ENCODE measurements around the gene CRYBG2. TPM values are rescaled to one million over a fixed set of nuclear protein-coding genes. Genes with fewer than 3 reads are reported as not detected.

The CRYBG2 gene
- total and polyA plus RNA-seq, 2 of the 13 experiments (the other 11 are each of a cell fraction or from before 2014, with no cell fraction given): 1.3 to 2.9 TPM

DNA sequence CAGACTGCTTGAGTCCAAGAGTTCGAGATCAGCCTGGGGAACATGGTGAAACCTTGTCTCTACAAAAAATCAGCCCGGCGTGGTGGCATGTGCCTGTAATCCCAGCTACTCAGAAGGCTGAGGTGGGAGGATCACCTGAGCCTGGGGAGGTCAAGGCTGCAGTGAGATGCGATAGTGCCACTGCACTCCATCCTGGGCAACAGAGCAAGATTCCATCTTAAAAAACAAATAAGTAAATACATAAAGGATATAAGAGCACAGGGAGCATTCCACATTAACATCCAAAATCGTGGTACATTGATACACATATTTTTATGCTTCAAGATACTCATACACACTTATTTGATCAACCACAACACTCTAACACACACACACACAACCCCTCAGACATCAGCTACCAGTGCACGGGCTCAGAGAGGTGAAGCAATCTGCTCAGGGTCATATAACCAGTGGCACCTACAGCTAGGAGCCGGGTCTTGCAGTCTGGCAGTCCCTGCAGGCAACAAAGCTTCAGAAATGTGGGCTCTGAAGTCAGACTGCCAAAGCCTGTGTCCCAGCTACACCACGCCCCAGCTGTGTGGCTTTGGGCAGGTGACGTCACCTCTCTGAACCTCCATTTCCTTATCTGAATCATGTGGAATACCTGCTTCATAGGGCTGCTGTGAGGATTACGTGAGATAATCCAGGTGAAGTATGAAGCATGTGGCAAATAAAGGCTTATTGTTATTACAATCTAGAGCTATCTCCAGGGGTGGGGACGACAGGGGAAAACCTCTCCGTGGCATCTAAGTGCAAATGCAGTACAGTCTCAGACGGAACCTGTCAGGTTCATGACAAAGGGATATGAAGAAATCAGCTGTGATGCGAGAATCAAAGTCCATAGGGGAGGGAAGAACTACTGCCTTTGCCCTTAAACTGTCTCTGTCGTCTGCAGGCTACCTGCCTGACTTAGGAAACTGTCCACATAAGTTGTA, 4.8 kb upstream of the CRYBG2 start (continued):
- TF ChIP-seq, protein P1, sequence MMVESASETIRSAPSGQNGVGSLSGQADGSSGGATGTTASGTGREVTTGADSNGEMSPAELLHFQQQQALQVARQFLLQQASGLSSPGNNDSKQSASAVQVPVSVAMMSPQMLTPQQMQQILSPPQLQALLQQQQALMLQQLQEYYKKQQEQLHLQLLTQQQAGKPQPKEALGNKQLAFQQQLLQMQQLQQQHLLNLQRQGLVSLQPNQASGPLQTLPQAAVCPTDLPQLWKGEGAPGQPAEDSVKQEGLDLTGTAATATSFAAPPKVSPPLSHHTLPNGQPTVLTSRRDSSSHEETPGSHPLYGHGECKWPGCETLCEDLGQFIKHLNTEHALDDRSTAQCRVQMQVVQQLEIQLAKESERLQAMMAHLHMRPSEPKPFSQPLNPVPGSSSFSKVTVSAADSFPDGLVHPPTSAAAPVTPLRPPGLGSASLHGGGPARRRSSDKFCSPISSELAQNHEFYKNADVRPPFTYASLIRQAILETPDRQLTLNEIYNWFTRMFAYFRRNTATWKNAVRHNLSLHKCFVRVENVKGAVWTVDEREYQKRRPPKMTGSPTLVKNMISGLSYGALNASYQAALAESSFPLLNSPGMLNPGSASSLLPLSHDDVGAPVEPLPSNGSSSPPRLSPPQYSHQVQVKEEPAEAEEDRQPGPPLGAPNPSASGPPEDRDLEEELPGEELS (CRISPR knock-in tag; IDR thresholded peaks at IDR 0.05): peak; percentile 9; the same call in 1 of the 2 replicates
- TF ChIP-seq ZNF891 (CRISPR knock-in tag; IDR thresholded peaks at IDR 0.05): no peak
- TF ChIP-seq, protein P2, sequence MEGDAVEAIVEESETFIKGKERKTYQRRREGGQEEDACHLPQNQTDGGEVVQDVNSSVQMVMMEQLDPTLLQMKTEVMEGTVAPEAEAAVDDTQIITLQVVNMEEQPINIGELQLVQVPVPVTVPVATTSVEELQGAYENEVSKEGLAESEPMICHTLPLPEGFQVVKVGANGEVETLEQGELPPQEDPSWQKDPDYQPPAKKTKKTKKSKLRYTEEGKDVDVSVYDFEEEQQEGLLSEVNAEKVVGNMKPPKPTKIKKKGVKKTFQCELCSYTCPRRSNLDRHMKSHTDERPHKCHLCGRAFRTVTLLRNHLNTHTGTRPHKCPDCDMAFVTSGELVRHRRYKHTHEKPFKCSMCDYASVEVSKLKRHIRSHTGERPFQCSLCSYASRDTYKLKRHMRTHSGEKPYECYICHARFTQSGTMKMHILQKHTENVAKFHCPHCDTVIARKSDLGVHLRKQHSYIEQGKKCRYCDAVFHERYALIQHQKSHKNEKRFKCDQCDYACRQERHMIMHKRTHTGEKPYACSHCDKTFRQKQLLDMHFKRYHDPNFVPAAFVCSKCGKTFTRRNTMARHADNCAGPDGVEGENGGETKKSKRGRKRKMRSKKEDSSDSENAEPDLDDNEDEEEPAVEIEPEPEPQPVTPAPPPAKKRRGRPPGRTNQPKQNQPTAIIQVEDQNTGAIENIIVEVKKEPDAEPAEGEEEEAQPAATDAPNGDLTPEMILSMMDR (CRISPR knock-in tag; IDR thresholded peaks at IDR 0.05): peak; percentile 49
- TF ChIP-seq SRSF1 (optimal IDR thresholded peaks at IDR 0.05; ENCODE audit: low read depth, low read length): no peak
- TF ChIP-seq MTA1 (CRISPR knock-in tag; IDR thresholded peaks at IDR 0.05; ENCODE audit: borderline replicate concordance): no peak
- no peak for TF ChIP-seq ZC3H4 (CRISPR knock-in tag; IDR thresholded peaks at IDR 0.05; ENCODE audit: borderline replicate concordance)
- TF ChIP-seq ZNF3 (CRISPR knock-in tag; IDR thresholded peaks at IDR 0.05): no peak
- TF ChIP-seq NAIF1 (CRISPR knock-in tag; IDR thresholded peaks at IDR 0.05; ENCODE audit: borderline replicate concordance): no peak
- TF ChIP-seq, protein P3, sequence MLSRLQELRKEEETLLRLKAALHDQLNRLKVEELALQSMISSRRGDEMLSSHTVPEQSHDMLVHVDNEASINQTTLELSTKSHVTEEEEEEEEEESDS (CRISPR knock-in tag; IDR thresholded peaks at IDR 0.05; ENCODE audit: borderline replicate concordance): 0 out of 2 replicates have a peak, but pooled peaks have one; percentile 45
- TF ChIP-seq, protein P4, sequence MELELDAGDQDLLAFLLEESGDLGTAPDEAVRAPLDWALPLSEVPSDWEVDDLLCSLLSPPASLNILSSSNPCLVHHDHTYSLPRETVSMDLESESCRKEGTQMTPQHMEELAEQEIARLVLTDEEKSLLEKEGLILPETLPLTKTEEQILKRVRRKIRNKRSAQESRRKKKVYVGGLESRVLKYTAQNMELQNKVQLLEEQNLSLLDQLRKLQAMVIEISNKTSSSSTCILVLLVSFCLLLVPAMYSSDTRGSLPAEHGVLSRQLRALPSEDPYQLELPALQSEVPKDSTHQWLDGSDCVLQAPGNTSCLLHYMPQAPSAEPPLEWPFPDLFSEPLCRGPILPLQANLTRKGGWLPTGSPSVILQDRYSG (CRISPR knock-in tag; IDR thresholded peaks at IDR 0.05): no peak
- TF ChIP-seq, protein P5, sequence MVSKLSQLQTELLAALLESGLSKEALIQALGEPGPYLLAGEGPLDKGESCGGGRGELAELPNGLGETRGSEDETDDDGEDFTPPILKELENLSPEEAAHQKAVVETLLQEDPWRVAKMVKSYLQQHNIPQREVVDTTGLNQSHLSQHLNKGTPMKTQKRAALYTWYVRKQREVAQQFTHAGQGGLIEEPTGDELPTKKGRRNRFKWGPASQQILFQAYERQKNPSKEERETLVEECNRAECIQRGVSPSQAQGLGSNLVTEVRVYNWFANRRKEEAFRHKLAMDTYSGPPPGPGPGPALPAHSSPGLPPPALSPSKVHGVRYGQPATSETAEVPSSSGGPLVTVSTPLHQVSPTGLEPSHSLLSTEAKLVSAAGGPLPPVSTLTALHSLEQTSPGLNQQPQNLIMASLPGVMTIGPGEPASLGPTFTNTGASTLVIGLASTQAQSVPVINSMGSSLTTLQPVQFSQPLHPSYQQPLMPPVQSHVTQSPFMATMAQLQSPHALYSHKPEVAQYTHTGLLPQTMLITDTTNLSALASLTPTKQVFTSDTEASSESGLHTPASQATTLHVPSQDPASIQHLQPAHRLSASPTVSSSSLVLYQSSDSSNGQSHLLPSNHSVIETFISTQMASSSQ (IDR thresholded peaks at IDR 0.05; ENCODE audit: low read depth): no peak
- TF ChIP-seq, protein P5 (CRISPR knock-in tag; IDR thresholded peaks at IDR 0.05; ENCODE audit: borderline replicate concordance): no peak; the same call in 1 of the 2 replicates
- TF ChIP-seq, protein P6, sequence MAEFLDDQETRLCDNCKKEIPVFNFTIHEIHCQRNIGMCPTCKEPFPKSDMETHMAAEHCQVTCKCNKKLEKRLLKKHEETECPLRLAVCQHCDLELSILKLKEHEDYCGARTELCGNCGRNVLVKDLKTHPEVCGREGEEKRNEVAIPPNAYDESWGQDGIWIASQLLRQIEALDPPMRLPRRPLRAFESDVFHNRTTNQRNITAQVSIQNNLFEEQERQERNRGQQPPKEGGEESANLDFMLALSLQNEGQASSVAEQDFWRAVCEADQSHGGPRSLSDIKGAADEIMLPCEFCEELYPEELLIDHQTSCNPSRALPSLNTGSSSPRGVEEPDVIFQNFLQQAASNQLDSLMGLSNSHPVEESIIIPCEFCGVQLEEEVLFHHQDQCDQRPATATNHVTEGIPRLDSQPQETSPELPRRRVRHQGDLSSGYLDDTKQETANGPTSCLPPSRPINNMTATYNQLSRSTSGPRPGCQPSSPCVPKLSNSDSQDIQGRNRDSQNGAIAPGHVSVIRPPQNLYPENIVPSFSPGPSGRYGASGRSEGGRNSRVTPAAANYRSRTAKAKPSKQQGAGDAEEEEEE (CRISPR knock-in tag; IDR thresholded peaks at IDR 0.05; ENCODE audit: borderline replicate concordance): no peak
- TF ChIP-seq ZSCAN22 (CRISPR knock-in tag; IDR thresholded peaks at IDR 0.05): no peak
- peak; percentile 53 for TF ChIP-seq SALL1 (CRISPR knock-in tag; IDR thresholded peaks at IDR 0.05)
- no peak for TF ChIP-seq AKAP8 (CRISPR knock-in tag; IDR thresholded peaks at IDR 0.05)
